A549 (cell line): ENCODE data around the gene NUP62. TPM values are rescaled to one million over a fixed set of nuclear protein-coding genes. Genes with fewer than 3 reads are reported as not detected.

Experiments
- ATAC-seq, 2 experiments: fragments of 200-7000 bp in 1 of 2; fragments of >200 bp in 1 of 2; cut with Nextera tagmentation in 1 of 2; cut with Tn5 transposase in 1 of 2; 3 replicates each; pipeline versions ENCODE4 v1.8.0 to v1.9.1; 2018 to 2020; ENCODE audit warnings: mild to moderate bottlenecking in 1 of 2, moderate library complexity in 1 of 2
- CTCF ChIA-PET: fragments of 300-600 bp; sonication (Branson Sonifier 250); formaldehyde crosslinking; extraction: SDS; loops from one replicate; lab custom pipeline; 2021; ENCODE audit warnings: antibody characterized with exemption, inconsistent platforms; lab: Yijun Ruan, JAX
- POLR2A ChIA-PET: fragments of 350-600 bp; formaldehyde crosslinking; extraction: SDS; loops from one replicate; lab custom pipeline; 2021; ENCODE audit warnings: antibody characterized with exemption, inconsistent platforms; lab: Yijun Ruan, JAX
- DNase-seq, 2 experiments: peaks; one replicate each; pipeline versions ENCODE4 v3.0.0 to v3.0.0-alpha.2; 2011 to 2016; ENCODE audit warnings: low read depth in 1 of 2, low spot score in 1 of 2
- FAIRE-seq: peaks from 2 replicates; lab custom pipeline; 2011; peaks lifted over from hg19 to GRCh38; lab: Jason Lieb, UNC
- H3K27ac ChIP-seq, 2 experiments: fragments of >200 bp; sonication (Bioruptor Twin); formaldehyde crosslinking; 3 replicates each; pipeline ENCODE4 v1.5.1; 2016 to 2017
- H3K4me1 ChIP-seq: fragments of >200 bp; sonication (Bioruptor Twin); formaldehyde crosslinking; 3 replicates; pipeline ENCODE4 v1.6.1; 2016
- H3K4me2 ChIP-seq: fragments of >200 bp; sonication (Bioruptor Twin); formaldehyde crosslinking; 3 replicates; pipeline ENCODE4 v1.6.1; 2016
- H3K4me3 ChIP-seq: fragments of >200 bp; sonication (Bioruptor Twin); formaldehyde crosslinking; 3 replicates; pipeline ENCODE4 v1.5.1; 2016
- H3K9me3 ChIP-seq: fragments of >200 bp; sonication (Bioruptor Twin); formaldehyde crosslinking; 3 replicates; pipeline ENCODE4 v1.6.1; 2016
- FOSB ChIP-seq: fragments of 250-450 bp; sonication (Bioruptor Pico); IDR thresholded peaks from 2 replicates; pipeline ENCODE4 v1.5.0; 2020; ENCODE audit warnings: mild to moderate bottlenecking, moderate library complexity
- FOSL2 ChIP-seq, 2 experiments: fragments of 450-650 bp in 1 of 2; fragments of >200 bp in 1 of 2; sonication (Bioruptor Twin) in 1 of 2; formaldehyde crosslinking; IDR thresholded peaks; 2 replicates each; pipeline versions ENCODE4 v1.5.0 to v1.6.1; 2016 to 2020; ENCODE audit warnings: mild to moderate bottlenecking in 1 of 2, moderate library complexity in 1 of 2
- GATA3 ChIP-seq: IDR thresholded peaks from 2 replicates; pipeline ENCODE4 v1.6.1; 2012; ENCODE audit warnings: borderline replicate concordance
- HDAC2 ChIP-seq: fragments of 200-600 bp; sonication (generic); IDR thresholded peaks from 2 replicates; pipeline ENCODE4 v1.6.1; 2016
- JUNB ChIP-seq: fragments of >200 bp; sonication (Bioruptor Twin); formaldehyde crosslinking; IDR thresholded peaks from 2 replicates; pipeline ENCODE4 v1.6.1; 2016
- NFE2L2 ChIP-seq: fragments of 150-350 bp; conservative IDR thresholded peaks from 2 replicates; pipeline ENCODE4 v1.6.1; 2014; ENCODE audit warnings: low read length
- NPAS2 ChIP-seq: fragments of 250-450 bp; sonication (Bioruptor Pico); IDR thresholded peaks from 2 replicates; pipeline ENCODE4 v1.8.0; 2022; ENCODE audit warnings: mild to moderate bottlenecking, moderate library complexity, borderline replicate concordance
- POLR2AphosphoS2 ChIP-seq: conservative IDR thresholded peaks from 2 replicates; pipeline ENCODE4 v1.6.1; 2012; ENCODE audit warnings: low read length, improper control_type of control experiment, inconsistent platforms
- RAD21 ChIP-seq, 2 experiments: fragments of >200 bp in 1 of 2; sonication (Bioruptor Twin) in 1 of 2; formaldehyde crosslinking in 1 of 2; IDR thresholded peaks in 1 of 2; conservative IDR thresholded peaks in 1 of 2; 2 replicates in 1 of 2; 3 replicates in 1 of 2; pipeline ENCODE4 v1.6.1; 2012 to 2018; ENCODE audit warnings: inconsistent platforms in 1 of 2
- RCOR1 ChIP-seq: fragments of 150-350 bp; IDR thresholded peaks from 2 replicates; pipeline ENCODE4 v1.6.1; 2014; ENCODE audit warnings: antibody characterized with exemption, low read length, low read depth
- TP53 ChIP-seq: fragments of 250-450 bp; sonication (Bioruptor Pico); IDR thresholded peaks from 2 replicates; pipeline ENCODE4 v1.5.0; 2021; ENCODE audit warnings: mild to moderate bottlenecking, moderate library complexity
- ZFP36 ChIP-seq: fragments of 450-650 bp; IDR thresholded peaks from 2 replicates; pipeline ENCODE4 v1.6.1; 2014; ENCODE audit warnings: borderline replicate concordance; ENCODE audit not compliant: partially characterized antibody
- WGBS: methylation state at CpG from one replicate; pipeline ENCODE4 v1.1.6; 2017; ENCODE audit errors: missing lambda C conversion rate; 5-methylcytosine and 5-hydroxymethylcytosine counted together
- polyA plus RNA-seq, 4 experiments: library from polyadenylated mRNA; depleted of rRNA in 3 of 4; stranded (reverse); fragments of >200 nt; fragmentation: RNase III in 1 of 4; extraction: RNeasy Plus Mini Kit Qiagen cat#74134 plus additional on column Dnase treatment in 1 of 4; gene quantifications; 2 replicates in 3 of 4; 3 replicates in 1 of 4; pipeline ENCODE4 v1.2.3, GENCODE V29; 2011 to 2017
- TF ChIP-seq, protein P1 (sequence below): IDR thresholded peaks from 2 replicates; pipeline ENCODE4 v1.6.1; 2012
- TF ChIP-seq, protein P2 (sequence below): fragments of >200 bp; sonication (Bioruptor Twin); formaldehyde crosslinking; IDR thresholded peaks from 3 replicates; pipeline ENCODE4 v1.5.1; 2016
- TF ChIP-seq, protein P3 (sequence below): IDR thresholded peaks from 2 replicates; pipeline ENCODE4 v1.6.1; 2012; ENCODE audit warnings: low read depth, borderline replicate concordance

Gene NUP62
- polyA plus RNA-seq, 2 of the 4 experiments (the other 2 are of a cell fraction): 21.4 to 83.9 TPM

DNA sequence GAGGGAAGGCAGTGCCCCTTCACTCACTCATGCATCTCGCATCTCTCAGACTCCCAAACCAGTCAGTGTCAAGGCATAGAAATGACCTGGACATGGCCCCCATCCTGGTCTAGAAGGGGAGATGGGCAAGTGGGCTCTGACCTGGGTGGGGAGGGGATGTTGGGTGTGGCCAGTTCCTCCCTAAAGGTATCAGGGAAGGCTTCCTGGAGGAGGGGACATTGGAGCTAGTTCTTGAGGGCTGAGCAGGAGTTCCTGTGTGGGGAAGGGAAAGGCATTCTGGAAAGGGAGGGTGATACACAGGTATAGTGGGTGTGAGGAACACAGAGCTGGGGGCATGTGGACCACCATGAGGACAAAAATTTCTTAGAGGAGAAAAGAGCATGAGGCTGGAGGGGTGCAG lies 36.6 kb downstream of the NUP62 start:
- TF ChIP-seq POLR2AphosphoS2 (no peak), NPAS2 (CRISPR knock-in tag) (no peak), ZFP36 (peak; percentile 83), RAD21 (conservative IDR thresholded peaks at IDR 0.05 in 1 of 2, IDR thresholded peaks at IDR 0.05 in 1 of 2) (no peak), FOSL2 (IDR thresholded peaks at IDR 0.05) (no peak), FOSL2 (CRISPR knock-in tag; IDR thresholded peaks at IDR 0.05) (no peak), TP53 (CRISPR knock-in tag) (no peak)
- TF ChIP-seq, protein P1, sequence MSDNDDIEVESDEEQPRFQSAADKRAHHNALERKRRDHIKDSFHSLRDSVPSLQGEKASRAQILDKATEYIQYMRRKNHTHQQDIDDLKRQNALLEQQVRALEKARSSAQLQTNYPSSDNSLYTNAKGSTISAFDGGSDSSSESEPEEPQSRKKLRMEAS: no peak
- no CpG with 5 or more reads among the region's 1 CpG for WGBS
- POLR2A ChIA-PET: interaction anchor here (1.2 to 1.3 kb wide), 2 partner anchors 16 to 37 kb away, joined by 4 to 5 read pairs; partner anchors contain the start of genes AKT1S1 and TBC1D17
- CTCF ChIA-PET: interaction anchor here (2.3 to 3.2 kb wide), 2 partner anchors 14 to 18 kb away, joined by 12 to 13 read pairs; no protein-coding TSS in a partner anchor
- no peak for FAIRE-seq
- Histone ChIP-seq H3K27ac (no peak overlapping the region), H3K9me3 (no peaks in the 10 kb centered on the region), H3K4me2 (no peak overlapping the region), H3K4me3 (no peak overlapping the region), H3K4me1 (peaks cover 17% of the 10 kb centered on the region; the same call in 2 of the 3 replicates)
- DNase-seq: no peak
- ATAC-seq: no peak

DNA sequence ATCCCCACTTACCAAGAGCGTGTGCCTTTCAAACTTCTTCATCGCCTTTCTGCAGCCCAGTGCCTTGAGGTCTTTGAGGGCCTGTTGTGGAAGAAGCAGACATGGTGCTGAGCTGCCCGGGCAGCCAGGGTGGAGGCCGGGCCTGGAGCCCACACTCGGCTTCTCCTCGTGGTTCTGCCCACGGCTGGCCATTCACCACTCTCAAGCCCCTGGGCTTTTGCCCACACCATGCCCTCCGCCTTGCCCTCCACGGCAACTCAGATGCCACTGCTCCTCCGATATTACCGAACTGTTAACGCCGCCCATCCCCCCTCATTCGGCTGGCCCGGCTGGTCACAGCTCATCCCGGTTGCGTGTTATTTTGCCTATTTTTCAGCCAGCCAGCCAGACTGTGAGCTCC lies 37.9 kb downstream of the NUP62 start:
- no peak for DNase-seq
- POLR2A ChIA-PET: interaction anchor here (2.6 kb wide), 1 partner anchor 38 kb away, joined by 11 read pairs; the partner anchor contains the start of gene NUP62
- Histone ChIP-seq H3K4me2 (no peak overlapping the region; the same call in 2 of the 3 replicates), H3K4me1 (peaks cover 6% of the 10 kb centered on the region; the same call in 1 of the 3 replicates), H3K27ac (no peak overlapping the region), H3K4me3 (no peak overlapping the region), H3K9me3 (no peaks in the 10 kb centered on the region)
- CTCF ChIA-PET: interaction anchor here (0.6 to 3.9 kb wide), 12 partner anchors 9 to 72 kb away, joined by 3 to 27 read pairs (median 6); partner anchors contain the start of genes AKT1S1, ATF5, NUP62 and TBC1D17
- TF ChIP-seq JUNB (no peak), FOSB (CRISPR knock-in tag) (no peak)
- no peak for FAIRE-seq
- 86% methylated on average over 17 of the region's 17 CpGs for WGBS
- no peak for ATAC-seq

DNA sequence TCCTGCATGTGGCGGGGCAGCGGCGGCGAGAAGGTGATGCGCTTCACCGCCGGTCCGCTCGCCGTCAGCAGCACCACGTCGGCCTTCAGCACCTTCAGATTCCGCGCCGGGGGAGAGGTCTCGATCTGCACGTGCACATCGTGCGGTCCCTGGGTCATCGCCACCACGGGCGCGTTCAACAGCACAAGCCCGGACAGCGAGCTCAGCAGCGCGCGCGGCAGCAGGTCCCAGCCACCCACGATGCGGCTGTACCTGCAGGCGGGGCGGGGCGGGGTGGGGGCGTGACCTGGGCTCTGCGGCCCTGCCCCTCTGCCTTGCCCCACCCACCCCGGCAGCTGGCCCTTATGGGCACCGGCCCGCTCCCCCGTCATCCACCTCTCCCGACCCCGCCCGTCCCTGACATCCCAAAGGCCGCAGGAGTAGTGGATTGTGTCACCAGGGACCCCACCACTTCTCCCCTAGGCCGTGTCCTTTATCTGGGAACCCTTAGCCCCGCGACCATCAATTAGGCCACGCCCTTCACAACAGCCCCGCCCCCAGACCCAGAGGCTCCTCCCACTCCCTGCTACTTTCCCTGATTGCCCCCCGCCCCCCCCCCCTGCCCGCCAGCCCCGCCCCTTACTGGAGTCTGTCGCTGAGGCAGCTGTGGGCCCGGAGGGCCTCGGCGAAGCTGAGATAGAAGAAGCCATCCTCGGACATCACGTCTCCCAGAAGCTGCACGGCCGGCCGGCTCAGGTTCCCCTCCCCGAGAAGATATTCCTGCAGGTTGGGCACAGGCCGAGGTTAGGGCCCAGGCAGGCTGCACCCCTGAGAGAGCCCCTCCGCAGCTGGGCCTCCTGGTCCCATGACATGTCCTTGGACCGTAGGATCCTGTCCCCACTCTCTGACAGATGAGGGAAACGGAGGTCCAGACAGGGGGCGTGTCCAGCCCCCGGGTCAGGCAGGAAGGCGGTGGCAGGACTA lies 38.7 kb downstream of the NUP62 start:
- 57% methylated on average over 16 of the region's 69 CpGs for WGBS
- H3K4me1 ChIP-seq: peaks cover 6% of the 10 kb centered on the region; the same call in 1 of the 3 replicates
- peak in 1 of 2 experiments; percentile 62 for DNase-seq
- ATAC-seq: peak; percentile 57 to 79
- peak overlapping the region; percentile 44 for H3K4me3 ChIP-seq
- no peak for FAIRE-seq
- ChIA-PET CTCF (interaction anchor here (0.5 to 3.9 kb wide), 21 partner anchors 10 to 337 kb away, joined by 3 to 27 read pairs (median 6); partner anchors contain the start of genes AKT1S1, ATF5, NUP62 and TBC1D17), POLR2A (interaction anchor here (1.9 to 2.6 kb wide), 2 partner anchors 14 to 39 kb away, joined by 9 to 11 read pairs; partner anchors contain the start of genes AKT1S1, NUP62 and TBC1D17)
- peak overlapping the region; percentile 26 to 72; a peak in 5 of 6 replicates for H3K27ac ChIP-seq
- H3K4me2 ChIP-seq: peak overlapping the region; percentile 95
- no peaks in the 10 kb centered on the region for H3K9me3 ChIP-seq
- TF ChIP-seq GATA3 (peak; percentile 3; the same call in 1 of the 2 replicates), RCOR1 (no peak), POLR2AphosphoS2 (0 out of 2 replicates have a peak, but pooled peaks have one; percentile 5), NFE2L2 (no peak), HDAC2 (no peak)
- TF ChIP-seq, protein P1: peak; percentile 89
- TF ChIP-seq, protein P2, sequence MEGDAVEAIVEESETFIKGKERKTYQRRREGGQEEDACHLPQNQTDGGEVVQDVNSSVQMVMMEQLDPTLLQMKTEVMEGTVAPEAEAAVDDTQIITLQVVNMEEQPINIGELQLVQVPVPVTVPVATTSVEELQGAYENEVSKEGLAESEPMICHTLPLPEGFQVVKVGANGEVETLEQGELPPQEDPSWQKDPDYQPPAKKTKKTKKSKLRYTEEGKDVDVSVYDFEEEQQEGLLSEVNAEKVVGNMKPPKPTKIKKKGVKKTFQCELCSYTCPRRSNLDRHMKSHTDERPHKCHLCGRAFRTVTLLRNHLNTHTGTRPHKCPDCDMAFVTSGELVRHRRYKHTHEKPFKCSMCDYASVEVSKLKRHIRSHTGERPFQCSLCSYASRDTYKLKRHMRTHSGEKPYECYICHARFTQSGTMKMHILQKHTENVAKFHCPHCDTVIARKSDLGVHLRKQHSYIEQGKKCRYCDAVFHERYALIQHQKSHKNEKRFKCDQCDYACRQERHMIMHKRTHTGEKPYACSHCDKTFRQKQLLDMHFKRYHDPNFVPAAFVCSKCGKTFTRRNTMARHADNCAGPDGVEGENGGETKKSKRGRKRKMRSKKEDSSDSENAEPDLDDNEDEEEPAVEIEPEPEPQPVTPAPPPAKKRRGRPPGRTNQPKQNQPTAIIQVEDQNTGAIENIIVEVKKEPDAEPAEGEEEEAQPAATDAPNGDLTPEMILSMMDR: peak; percentile 34
- TF ChIP-seq, protein P3, sequence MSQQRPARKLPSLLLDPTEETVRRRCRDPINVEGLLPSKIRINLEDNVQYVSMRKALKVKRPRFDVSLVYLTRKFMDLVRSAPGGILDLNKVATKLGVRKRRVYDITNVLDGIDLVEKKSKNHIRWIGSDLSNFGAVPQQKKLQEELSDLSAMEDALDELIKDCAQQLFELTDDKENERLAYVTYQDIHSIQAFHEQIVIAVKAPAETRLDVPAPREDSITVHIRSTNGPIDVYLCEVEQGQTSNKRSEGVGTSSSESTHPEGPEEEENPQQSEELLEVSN: peak; percentile 85; the same call in 1 of the 2 replicates
